Measurements from ENCODE around the gene CXCL13.

GRCh38 chr4:77576351-77576750 lies 29.3 kb upstream of the CXCL13 start:
- TF ChIP-seq CTCF (IDR thresholded peaks at IDR 0.05) (no peak), POLR2A (IDR thresholded peaks at IDR 0.05) (no peak)

All from upper lobe of left lung (tissue), 4 donors.